Activated CD4-positive, alpha-beta T cell treated with anti-CD3 and anti-CD28 coated beads for 4 hours (primary cell): ENCODE data around the gene ANAPC7.
"Not testable (repeated sequence)": the region's sequence is repeated elsewhere in the genome, so short reads cannot be mapped to it uniquely, and the experiment has no call there.

Source experiments
- DNase-seq, 2 donors: peaks; one replicate each; pipeline ENCODE4 v3.0.0-alpha.2; 2020

Gene ANAPC7

DNA sequence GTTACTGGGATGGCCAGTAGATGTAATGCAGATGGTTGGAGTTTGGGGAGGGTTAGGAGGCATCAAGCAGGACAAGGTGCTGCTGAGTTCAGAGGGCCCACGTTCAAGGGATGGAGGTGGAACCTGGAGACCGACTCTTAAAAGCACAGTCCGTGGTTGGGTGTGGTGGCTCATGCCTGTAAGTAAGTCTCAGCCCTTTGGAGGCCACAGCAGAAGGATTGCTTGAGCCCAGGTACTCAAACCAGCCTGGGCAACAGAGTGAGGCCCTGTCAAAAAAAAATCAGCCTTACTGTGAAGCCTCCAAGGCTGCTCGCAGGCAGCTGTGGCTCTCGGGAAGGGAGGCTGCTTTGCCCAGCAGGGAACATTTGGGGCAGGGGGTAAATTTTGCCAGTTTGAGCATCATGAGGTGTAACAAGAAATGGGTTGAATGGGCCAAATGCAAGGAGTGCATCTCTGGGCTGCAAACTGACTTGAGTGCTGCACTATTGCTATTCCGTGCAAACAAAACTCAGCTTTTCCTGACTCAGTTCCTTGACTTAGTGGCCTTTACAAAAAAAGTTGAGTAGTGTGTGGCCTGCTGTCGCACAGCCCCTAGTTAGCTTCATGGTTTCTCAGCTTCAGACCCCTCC, 55.0 kb downstream of the ANAPC7 start:
- no peak for DNase-seq

DNA sequence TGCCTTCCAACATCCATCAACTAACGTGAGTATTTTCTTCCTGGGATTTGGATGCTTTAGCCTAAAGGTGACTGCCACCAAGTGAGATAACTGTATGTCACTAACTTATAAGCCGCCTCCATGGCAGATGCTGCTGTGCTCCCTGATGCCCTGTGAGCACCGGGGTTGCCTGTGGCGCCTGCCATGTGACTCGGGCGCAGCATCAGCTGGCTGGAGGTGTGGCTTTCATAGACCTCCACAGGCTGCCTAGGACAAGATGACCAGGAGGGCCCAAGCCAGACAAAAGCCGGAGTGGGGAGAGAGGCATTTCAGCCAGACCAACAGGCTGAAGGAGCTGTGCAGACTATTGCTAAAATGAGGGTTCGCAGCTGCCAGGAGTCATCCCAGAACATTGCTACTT, 55.7 kb downstream of the ANAPC7 start:
- DNase-seq, result no peak

DNA sequence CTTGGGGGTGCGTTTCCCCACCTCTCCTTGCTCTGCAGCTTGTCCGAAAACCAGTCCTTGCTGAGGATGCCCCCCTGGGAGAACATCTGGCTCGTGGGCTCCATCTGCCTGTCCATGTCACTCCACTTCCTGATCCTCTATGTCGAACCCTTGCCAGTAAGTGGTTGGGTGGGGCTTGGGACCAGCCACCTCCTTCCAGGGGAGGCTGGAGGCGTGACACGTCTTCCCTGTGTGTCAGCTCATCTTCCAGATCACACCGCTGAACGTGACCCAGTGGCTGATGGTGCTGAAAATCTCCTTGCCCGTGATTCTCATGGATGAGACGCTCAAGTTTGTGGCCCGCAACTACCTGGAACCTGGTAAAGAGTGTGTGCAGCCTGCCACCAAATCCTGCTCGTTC, 57.5 kb downstream of the ANAPC7 start:
- DNase-seq, result no peak

DNA sequence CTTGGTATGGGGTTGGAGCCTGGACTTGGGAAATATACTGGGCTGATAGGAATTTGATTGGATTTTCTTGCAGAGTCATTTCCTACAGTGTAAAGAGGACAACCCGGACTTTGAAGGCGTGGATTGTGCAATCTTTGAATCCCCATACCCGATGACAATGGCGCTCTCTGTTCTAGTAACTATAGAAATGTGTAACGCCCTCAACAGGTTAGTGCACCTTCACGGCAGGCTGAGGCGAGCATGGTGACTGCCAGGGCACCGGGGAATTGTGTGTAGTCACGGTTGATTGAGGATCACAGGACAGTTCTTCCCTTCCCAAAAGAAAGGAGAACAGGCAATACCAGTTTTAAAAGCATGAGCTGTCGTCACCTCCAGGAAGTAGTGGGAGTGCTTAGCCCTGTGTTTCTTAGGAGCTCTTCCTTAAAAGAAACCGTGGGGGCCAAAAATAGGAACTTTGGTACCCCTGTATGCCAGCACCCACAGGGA, 58.3 kb downstream of the ANAPC7 start:
- DNase-seq, result no peak

DNA sequence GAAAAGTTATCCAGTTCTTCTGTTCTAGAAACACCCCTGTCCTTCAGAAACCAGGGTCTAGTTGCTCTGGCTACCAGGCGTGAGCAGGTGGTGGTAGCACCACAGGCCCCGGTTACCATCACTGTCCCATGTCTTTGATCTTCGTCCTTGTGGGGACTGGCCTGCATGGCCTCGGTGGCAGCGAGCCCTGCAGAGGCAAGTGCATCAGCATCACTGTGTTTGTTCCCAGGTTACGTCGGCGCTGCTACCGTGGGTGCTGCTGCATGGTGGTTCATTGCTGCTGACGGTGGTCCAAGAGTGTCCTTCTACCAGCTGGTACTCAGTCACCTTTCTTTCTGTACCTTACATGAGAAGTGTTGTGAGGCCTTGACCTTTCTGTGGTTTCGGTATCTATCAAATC, 58.9 kb downstream of the ANAPC7 start:
- no peak for DNase-seq

DNA sequence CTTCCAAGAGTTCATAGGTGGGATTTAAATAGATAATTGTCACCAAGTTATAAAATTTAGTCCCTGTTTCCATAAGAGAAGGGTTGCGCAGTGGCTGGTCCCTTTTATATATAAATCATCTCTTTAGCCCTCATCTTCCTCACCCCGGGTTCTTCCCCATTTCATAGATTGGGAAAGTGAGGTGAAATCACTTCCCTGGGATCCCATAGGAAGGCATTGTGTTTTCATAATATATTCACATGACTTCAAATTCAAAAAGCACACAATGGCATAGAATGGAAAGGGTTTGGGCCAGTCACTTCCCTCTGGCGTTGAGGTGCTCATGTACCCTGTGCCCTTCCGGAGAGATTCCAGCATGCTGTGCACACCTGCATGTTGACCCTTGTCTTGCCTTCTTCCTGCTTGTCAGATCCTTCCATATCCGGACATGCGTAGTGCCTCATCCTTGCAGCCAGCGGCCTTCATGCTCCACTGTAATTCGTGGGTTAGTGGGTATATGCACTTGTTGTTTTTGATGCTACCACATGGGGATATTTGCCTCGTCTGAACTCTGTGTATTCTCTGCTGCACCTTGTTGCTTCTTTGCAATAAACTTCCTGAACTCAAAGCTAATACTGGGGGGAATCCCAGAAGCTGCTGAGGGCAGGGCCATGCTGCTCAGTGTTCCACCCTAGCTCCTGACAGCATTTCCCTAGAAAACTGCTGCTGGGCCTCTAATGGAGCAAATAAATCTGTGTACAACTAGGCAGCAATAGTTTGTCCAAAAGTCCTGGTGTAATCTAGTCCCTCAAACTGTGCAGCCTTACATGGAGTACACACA, 59.6 kb downstream of the ANAPC7 start:
- DNase-seq, result no peak

DNA sequence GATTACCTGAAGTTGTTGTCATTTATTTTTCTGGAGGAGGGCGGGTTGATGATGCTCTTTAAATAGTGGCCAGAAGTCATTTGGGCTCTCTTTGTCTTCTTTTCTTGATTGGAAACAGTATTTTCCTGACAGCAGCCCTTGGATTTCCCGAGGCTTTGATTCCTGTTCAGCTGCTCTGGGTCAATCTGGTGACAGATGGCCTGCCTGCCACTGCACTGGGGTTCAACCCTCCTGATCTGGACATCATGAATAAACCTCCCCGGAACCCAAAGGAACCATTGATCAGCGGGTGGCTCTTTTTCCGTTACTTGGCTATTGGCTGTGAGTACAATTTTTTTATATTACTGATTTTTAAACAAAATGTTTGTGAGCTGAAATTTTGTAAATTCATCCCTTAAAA, 60.4 kb downstream of the ANAPC7 start:
- no peak for DNase-seq

DNA sequence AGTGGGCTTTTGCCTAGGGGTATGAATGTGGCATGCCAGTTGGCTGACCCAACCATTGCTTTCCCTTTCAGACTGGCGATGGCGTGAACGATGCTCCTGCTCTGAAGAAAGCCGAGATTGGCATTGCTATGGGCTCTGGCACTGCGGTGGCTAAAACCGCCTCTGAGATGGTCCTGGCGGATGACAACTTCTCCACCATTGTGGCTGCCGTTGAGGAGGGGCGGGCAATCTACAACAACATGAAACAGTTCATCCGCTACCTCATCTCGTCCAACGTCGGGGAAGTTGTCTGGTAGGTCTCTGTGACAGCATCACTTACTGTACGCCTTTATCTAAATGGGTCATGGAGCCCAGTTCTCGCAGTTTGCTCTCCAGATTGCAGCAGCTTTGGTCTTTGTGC, 61.4 kb downstream of the ANAPC7 start:
- no peak for DNase-seq

DNA sequence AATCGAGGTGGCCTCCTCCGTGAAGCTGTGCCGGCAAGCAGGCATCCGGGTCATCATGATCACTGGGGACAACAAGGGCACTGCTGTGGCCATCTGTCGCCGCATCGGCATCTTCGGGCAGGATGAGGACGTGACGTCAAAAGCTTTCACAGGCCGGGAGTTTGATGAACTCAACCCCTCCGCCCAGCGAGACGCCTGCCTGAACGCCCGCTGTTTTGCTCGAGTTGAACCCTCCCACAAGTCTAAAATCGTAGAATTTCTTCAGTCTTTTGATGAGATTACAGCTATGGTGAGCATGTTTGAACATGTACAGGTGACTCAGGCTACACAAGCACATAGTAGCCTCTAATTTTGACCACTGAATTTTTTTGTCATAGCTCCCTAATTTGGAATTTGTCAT, 62.8 kb downstream of the ANAPC7 start:
- DNase-seq, result no peak

DNA sequence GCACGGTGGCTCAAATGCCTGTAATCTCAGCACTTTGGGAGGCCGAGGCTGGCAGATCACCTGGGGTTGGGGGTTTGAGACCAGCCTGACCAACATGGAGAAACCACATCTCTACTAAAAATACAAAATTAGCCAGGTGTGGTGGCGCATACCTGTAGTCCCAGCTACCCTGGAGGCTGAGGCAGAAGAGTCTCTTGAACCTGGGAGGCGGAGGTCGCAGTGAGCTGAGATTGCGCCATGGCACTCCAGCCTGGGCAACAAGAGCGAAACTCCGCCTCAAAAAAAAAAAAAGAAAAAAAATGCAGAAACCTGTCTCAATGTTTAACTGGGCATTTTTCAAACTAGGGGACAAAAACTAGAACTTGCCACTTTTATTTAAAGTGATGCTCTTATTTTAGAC, 63.2 kb downstream of the ANAPC7 start:
- not testable (repeated sequence) for DNase-seq

DNA sequence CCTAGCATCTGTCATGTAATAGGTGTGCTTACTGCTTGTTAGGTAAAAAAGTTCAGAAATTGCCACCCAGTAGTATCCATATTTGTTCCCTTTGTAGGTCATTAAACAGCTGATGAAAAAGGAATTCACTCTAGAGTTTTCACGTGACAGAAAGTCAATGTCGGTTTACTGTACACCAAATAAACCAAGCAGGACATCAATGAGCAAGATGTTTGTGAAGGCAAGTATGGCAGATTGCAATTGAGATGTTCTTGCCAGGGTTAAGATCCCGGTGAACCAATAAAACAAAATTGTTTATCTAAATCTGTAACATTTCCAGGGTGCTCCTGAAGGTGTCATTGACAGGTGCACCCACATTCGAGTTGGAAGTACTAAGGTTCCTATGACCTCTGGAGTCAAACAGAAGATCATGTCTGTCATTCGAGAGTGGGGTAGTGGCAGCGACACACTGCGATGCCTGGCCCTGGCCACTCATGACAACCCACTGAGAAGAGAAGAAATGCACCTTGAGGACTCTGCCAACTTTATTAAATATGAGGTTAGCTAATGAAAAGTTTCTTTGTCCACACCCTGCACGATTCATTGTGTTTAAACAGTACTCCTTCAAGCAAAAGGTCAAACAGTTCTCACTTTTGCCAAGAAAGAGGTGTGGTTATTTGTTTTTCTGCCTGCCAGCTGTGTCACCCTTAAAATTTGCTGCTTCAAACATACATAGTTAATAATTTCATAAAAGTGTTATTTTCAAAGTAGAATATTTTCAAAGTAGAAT, 64.1 kb downstream of the ANAPC7 start:
- DNase-seq, result no peak

DNA sequence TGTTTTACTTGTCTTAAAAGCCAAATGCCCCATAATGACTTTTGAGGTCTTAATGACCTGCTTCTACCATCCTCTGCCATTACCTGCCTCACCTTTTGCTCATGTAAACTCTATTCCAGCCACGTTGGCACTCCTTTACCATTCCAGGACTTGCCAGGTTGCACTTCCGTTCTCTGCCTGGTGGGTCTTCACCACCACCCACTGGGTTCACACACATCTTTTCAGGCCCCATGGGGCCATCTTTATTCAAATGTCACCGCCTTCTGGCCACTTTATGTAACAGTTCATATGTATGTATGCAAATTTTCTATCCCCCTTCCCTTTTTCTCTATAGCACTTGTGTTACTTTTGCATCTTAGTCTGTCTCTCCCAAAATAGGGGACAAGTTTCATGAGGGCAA, 64.8 kb downstream of the ANAPC7 start:
- no peak for DNase-seq

DNA sequence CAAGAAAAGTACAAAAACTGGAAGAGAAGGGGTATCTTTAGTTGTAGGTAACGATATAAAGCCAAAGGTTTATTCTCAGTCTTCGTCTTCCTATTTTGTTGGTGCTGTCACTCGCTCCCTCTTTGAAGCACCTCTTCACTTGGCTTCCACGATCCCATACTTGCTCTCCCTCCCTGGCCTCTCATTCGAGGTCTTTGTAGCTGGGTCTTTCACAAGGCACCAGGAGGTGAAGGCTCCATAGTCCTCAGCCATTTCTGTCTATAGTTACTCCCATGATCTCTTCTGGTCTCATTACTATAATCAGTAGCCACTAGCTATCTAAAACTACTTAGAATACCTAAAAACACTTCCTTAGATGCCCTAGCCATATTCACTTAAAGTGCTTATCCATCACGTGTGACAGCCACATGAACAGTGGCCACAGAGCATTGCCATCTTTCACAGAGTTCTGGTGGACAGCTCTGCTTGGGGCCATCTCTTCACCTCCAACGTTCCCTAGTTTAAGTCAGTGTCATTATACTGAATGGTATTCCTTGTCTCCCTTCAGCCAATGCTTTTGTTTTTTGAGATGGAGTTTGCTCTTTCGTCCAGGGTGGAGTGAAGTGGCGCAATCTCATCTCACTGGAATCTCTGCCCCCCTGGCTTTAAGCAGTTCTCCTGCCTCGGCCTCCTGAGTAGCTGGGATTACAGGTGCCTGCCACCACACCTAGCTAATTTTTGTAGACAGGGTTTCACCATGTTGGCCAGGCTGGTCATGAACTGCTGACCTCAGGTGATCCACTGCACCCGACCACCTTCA, 65.4 kb downstream of the ANAPC7 start:
- no peak for DNase-seq

DNA sequence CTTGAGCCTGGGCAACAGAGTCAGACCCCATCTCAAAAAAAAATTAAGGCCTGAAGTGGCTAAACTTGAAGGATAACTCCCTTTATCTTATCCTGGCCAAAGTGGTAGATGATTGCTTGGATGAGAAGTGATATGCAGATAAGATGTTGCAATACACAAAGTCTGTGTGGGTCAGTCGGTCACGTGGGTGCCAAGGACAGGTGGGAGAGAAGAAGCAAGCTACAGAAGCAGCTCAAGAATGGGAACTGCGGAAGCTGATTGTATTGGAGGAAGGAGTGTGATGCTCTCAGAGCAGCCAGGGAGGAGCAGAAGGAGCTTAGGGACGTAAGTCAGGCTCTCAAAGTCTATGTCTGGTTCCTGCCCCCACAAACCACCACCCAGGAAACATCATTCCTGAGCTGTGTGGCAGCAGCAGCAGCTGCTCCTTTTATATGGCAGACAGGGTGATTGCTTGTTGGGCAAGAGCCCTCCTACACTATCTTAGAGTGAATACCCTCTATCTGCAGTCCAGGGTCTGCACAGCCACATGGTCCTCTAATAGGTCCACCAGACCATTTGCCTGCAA, 67.9 kb downstream of the ANAPC7 start:
- DNase-seq, result no peak

DNA sequence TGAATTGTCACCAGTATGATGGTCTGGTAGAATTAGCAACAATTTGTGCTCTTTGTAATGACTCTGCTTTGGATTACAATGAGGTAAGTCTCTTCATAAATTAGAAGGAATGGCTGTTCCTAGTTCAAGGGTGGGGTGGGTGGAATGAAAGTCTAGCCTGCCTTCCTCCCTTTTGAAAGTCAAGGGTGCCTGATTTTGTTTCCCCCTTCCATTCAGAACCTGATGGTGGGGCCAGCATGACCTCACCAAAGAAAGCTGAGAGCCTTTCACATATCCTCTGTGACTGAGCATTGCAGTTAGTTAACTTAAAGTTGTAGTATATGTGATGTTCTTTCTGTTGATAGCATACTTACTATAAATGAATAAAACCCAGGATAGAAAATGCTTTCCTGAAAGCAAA, 70.3 kb downstream of the ANAPC7 start:
- DNase-seq, result no peak

DNA sequence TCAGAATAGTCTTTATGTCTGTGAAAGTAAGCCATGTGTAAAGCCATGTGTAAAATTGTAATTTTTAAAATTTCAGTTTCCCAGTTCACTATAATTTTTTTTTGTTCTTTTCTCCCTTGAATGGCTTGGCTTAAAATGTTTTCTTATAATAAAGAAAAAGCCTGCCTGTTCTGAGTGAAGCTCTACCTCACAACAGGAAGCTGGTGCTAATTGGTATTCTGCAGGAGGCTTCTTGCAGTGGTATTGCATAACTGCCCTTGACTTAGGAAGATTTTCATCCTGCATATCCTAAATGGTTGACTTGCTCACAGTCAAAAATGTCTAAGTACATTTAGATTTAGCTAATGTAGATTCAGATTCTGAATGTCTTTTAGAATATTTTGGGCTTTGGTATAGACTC, 73.0 kb downstream of the ANAPC7 start:
- no peak for DNase-seq

DNA sequence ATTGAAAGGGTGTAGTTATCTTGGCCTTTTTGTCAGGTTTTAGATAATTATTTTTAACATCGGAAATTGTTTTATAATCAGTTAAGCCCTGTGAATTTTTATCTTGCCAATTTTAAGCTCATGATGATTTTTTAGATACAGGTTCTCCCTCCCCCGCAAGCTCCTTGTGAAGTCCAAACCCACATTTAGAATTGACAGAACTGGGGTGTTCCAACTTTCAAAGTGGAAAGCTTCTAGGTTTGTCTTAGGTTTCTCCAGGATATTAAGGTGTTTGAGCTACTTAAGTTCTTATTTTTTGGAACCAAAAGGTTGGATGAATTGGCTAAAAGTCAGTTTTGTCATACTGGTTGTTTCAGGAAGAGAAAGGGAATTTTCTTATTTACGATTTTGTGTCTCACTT, 73.4 kb downstream of the ANAPC7 start:
- no peak for DNase-seq

DNA sequence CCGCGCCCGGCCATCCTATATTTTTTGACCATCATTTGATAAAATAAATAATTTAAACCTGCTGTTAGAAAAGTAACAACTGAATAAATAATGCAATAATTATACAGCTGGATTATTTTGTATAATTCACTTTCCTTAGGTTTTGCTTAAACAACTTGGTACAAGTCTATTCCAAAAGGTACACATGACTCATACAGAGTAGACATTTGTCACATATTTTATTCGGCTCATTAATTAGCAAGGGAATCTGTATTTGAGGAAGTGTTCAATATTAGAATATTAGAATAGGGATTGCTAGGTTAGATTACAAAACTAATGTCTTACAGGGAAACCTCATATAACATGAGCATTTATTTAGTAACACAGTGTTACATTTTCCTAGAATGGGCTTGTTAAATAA, 73.8 kb downstream of the ANAPC7 start:
- DNase-seq, result no peak
